ENCODE data around the gene TRAPPC5.

DNA sequence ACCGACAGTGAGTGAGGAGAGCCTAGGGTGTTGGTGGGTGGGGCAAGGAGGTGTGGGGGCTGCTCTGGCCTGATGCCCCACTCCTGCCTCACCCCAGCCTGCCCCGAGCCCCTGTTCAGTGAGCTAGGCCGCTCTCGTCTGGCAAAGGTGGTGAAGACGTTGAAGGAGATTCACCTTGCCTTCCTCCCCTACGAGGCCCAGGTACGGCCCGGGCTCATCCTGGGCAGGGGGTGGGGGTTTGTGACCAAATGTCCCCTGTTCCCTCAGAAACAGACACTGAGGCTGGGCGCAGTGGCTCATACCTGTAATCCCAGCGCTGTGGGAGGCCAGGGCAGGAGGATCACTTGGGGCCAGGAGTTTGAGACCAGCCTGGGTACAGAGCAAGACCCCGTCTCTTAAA lies 39.8 kb upstream of the TRAPPC5 start:
- TF ChIP-seq, protein P1, sequence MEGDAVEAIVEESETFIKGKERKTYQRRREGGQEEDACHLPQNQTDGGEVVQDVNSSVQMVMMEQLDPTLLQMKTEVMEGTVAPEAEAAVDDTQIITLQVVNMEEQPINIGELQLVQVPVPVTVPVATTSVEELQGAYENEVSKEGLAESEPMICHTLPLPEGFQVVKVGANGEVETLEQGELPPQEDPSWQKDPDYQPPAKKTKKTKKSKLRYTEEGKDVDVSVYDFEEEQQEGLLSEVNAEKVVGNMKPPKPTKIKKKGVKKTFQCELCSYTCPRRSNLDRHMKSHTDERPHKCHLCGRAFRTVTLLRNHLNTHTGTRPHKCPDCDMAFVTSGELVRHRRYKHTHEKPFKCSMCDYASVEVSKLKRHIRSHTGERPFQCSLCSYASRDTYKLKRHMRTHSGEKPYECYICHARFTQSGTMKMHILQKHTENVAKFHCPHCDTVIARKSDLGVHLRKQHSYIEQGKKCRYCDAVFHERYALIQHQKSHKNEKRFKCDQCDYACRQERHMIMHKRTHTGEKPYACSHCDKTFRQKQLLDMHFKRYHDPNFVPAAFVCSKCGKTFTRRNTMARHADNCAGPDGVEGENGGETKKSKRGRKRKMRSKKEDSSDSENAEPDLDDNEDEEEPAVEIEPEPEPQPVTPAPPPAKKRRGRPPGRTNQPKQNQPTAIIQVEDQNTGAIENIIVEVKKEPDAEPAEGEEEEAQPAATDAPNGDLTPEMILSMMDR (IDR thresholded peaks at IDR 0.05; ENCODE audit: insufficient read depth, low read depth, low read length), result no peak
- TF ChIP-seq EZH2 (IDR thresholded peaks at IDR 0.05; ENCODE audit: insufficient read depth, low read length), result no peak
